ENCODE results near the gene MIDN.

Gene MIDN

DNA sequence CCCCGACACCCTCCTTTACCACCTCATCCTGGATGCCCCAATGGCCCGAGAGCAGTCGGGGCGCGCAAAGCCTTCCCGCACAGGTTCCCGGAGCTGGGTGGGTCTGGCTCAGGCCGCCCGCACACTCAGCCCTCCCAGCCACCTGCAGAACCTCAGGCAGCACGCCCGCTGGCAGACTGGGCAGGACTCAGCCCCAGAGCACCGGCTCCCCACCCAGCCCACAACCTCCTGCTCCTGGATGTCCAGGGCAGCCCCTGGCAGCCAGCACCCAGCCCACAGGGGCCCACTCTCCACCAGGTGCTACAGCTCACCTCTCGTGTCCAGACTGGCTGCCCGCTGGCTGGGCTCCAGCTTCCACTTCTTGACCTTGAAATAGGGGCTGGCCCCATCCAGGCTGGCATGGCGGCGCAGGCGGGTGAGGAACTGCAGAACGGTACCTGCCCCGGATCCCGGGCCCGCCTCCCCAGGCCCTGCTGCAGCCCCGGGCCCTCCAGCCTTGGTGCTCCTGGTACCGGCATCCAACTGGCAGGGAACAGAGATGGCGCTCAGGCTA, 15.2 kb upstream of the MIDN start:
- DNase-seq (ENCODE audit: low read depth in 2 of 2), result no peak

DNA sequence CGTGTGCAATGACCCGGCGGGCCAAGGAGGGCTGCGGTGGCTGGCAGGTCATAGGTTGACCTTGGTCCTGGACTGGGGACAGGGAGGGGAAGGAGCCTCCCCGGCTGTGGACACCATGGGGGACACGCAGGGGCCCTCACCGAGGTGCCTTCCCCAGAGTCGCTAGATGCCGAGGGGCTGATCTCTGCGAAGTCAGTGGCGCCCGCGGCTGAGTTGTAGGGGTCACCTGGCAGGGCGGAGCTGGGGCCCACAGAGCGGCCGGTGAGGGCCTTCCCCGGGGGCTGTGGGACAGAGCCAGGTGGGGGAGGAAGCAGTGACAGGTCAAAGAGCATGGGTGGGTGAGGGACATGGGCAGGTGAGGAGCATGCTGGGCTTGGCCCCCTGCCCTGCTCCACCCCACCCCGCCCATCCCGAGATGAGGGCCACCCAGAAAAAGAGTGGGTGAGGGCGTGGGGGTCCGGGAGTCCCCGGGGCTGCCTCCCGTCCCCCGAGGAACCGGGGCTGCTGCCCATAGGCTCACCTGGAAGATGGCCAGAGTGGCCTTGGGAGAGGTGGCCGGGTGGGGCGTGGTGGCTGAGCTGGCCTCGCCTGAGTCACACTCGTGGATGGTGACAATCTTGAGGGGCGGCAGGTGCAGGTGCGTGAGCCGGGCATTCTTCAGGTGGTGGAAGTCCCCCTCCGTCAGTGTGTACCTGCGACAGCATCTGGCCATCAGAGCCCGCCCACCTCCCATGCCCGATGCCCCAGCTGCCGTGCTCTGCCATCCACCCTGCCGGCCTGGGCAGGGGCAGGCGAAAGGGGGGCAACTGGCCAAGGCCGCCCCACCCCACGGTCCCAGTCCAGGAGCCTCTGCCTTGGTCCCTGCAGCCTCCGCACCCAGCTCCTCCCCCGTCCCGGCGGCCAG, 14.1 kb upstream of the MIDN start:
- DNase-seq (ENCODE audit: low read depth in 2 of 2), result no peak

DNA sequence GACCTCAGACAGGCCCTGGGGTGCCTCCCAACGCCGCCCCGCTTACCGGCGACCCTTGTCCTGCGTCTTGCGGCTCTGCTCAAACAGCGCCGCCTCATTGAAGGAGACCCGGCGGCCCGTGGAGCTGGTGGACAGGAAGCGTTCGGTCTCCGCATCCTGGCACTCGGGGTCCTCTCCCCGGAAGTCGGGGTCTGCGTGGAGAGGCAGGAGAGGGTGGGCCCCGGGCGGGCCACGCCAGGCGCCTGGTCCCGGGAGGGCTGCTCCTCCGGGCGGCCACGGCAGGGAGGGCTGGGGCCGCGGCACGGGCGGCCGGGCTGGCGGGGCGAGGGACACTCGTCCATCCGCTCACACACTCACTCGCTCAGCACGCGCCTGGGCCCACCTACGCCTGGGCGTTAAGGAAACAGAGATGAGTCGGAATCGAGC, 13.4 kb upstream of the MIDN start:
- DNase-seq (ENCODE audit: low read depth in 2 of 2), result no peak

DNA sequence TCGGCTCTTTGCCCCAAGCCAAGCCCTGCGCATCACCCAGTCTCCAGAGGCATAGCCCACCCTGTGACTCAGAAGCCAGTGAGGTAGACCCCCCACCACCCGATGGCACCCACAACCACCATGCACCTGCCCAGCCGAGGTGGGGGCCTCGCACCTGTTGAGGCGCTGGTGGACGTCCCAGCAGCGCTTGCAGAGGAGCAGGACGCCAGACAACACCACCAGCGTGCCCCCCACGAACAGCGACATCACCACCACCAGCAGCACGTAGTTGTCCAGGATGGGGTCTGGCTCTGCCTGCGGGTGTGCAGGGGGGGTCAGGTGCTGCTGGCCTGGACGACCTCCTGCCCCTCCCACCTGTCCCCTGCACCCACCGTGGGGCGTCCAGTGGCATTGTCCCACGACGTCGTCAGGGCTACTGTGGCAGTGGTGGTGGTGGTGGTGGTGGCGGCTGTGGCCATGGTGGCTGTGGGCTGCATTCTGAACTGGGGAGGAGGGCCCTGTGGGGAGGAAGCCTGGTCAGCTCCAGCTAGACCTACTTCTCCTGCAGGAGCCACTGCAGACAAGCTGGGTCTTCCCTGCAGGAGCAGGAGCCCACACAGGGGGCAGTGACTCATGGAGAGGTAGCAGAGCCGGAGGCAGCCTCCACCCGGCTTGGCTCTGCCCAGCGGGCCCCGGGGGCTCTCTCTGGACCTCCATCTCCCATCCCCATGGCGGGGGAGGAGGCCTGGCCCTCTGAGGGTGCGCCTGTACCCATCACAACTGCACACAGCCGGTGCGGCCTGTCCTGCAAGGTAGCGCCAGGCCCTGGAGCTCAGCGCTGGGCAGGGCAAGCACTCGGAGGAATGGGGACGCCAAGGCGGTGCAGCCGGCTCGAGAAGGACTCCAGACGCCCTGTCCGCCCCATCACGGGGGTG, 12.5 kb upstream of the MIDN start:
- DNase-seq (ENCODE audit: low read depth in 2 of 2), result no peak

DNA sequence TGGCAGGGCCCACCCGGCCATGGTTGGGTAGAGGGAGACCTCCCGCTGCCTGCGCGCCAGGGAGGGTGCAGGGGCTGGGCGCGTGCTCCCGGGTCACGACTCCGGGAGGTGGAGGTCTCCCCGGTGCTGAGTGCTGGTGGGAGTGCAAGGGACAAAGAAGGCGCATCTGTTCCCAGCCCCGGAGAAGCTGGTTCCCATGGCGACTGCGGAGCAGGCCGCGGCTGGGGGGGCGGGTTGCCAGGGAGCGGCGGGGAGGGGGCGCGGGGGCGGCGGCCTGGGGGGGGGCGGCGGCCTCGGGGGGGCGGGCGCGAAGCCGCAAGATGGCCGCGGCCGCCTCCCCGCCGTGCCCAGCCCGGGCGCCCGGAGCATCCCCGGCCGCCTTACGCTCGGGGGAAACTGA, 11.8 kb upstream of the MIDN start:
- no peak for DNase-seq (ENCODE audit: low read depth in 2 of 2)

DNA sequence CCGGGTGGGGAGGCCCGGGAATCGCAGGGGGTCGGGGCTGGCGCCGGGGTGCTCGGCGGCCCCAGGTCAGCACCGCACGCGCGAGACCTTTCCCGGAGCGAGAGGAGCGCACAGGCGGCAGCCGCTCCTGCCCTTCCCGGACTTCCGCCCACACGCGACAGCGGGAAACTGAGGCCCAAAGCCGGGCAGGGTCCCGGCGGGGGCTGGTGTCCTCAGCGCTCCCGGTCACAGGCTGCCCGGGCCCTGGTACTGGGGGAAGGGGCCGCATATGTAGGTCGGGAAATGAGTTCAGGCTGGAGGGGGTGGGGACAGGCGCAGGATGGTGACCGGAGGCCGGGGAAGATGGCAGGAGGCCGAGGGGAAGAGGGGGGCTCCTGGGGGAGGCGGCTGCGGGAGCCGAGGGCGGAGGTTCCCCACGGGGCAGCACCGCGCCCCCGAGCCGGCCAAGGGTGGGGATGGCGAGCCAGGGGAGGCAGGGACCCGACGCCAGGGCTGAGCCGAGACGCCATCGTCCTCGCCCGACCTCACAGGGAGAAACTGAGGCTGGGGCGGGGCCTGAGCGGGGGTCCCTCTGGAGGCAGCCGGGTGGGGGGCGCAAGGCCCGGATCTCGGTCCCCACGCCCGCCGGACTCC, 11.2 kb upstream of the MIDN start:
- no peak for DNase-seq (ENCODE audit: low read depth in 2 of 2)

DNA sequence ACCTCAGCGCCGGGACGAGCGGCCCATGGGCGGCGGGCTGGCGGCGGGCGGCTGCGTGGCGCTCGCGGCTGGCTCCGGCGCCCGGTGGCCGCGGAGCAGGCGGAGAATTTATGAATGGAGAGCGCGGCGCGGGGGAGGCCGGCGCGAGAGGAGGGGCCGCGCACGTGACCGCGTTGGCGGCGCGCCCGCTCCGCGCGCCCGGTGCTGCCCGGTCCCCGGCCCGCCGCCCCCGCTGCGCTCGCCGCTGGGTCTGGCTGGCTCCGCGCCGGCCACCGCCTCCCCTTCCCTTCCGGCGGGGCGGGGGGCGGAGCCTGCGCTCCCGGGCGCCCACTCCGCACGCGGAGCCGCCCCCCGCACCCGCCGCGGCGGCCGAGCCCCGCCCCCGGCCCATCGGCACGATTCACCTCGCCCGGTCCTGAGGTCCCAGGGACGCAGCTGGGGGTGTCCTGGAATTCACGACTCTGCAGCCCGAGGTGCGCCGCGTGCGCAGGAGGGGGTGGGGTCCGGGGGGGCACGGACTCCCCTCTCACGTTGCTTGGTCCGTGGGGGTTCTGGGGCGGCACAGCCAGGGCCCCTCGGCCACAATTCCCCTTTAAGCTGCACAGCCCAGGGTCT, 10.5 kb upstream of the MIDN start, which contains the start of gene CBARP:
Gene CBARP, minus strand, starts transcription at position 252 of the 615 bp plus-strand sequence. CDS start 1,905 bp downstream, outside the sequence.
- DNase-seq (ENCODE audit: low read depth in 2 of 2), result no peak

DNA sequence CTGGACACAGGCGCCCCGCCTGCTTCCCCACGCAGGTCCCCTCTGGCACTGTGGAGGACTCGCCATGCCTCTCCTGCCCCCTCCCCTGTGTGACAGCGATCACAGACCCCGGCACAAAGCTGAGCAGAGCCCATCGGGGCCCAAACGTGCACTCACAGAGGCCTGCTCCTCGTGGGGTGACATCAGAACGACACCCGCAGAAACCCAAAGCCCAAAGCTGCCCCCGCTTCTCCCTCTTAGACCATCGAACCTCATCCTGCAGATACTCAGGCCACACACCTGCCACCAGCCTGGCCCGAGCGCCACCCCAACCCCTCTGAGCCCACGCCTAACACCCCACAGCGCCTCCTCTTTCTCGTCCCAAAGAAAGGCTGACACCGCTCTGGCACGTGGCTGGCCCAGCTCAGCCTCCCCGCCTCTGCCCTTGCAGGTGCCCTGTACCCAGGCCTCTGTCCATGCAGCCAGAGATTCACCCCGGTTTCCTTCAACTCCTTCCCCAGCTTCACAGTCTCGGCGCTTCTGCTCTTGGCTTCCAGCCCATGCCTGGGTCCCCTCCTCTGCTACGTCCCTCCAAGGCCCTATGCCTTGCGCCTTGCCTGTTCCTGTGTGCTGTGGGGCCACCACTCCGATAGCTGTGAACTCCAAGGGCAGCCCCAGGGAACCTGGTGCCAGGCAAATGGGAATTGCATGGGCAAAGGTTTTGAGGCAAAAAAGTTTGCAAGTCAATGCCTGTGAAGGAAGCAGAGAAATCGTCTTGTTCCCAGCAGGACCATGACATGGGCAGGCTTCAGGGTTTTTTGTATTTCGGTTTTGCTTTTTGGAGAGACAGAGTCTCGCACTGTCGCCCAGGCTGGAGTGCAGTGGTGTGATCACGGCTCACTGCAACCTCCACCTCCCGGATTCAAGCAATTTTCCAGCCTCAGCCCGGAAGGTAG, 9.7 kb upstream of the MIDN start:
- no peak for DNase-seq (ENCODE audit: low read depth in 2 of 2)

DNA sequence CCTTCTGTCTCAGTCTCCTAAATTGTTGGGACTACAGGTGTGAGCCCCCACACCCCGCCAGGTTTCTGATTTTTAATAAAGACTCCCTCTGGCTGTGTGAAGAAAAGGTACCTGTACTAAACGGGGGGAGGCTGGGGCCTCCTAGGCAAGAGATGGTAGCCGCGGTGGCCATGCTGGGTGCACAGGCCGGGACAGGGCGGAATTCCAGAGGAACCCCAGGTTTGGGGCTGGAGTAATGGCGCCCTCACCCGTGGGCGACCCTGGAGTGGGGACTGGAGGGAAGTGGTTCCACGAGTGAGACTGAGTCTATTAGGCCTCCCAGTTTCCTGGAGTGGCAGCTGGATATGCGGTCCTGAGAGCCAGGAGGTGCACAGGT, 9.0 kb upstream of the MIDN start:
- no peak for DNase-seq (ENCODE audit: low read depth in 2 of 2)

DNA sequence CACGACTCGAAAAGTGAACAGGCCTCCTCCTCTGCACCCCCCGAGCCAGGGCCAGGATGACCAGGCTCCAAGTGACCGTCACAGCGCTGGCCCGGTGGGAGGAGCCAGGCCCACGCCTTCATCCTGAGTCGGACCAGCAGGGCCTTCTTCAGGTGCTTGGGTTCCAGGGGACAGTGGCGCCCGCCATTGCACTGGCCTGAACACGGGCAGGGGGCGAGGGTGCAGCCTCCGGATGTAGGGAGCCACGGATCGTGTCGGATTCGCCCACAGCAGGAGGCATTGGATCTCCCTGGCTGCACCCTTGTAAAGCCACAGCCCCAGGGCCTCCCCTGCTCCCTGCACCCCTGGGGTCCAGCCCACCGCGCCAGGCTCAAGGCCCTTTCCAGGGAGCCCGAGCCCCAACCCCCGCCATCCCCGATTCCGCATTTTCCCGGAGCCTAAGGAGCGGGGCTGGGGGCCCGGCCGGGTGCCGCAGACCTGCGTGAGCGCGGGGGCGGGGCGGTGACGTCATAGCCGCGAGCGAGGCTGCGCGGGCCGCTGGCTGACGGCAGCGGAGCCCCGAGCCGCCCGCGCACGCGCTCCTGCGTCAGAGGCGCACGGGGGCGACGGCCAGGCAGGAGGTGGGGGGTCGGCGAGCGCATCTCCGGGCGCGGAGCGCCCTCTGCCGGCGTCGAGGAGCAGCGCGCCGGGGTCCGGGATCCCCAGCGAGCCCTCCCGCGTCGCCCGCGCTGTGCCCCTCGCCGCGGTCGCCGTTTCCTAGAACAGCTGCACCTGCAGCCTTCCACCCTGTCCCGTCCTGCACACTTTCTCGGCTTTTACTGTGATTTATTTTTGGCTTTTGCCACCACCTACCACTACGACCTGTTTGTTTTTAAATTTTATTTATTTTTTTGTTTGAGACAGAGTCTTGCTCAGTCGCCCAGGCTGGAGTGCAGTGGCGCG, 8.3 kb upstream of the MIDN start:
- peak; percentile 82 to 89 for DNase-seq (ENCODE audit: low read depth in 2 of 2)

DNA sequence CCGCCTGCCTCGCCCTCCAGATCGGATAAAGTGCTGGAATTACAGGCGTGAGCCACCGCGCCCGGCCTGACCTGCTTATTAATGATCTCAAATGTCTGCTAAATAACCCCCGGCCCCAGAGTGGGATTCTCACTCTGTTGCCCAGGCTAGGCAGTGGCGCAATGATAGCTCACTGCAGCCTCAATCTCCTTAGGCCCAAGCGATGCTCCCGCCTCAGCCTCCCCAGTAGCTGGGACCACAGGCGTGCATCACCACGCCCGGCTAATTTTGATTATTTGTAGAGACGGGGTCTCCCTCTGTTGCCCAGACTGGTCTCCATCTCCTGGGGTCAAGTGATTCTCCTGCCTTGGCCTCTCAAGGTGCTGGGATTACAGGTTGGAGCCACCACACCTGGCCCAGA, 7.5 kb upstream of the MIDN start:
- DNase-seq (ENCODE audit: low read depth in 2 of 2), result no peak

DNA sequence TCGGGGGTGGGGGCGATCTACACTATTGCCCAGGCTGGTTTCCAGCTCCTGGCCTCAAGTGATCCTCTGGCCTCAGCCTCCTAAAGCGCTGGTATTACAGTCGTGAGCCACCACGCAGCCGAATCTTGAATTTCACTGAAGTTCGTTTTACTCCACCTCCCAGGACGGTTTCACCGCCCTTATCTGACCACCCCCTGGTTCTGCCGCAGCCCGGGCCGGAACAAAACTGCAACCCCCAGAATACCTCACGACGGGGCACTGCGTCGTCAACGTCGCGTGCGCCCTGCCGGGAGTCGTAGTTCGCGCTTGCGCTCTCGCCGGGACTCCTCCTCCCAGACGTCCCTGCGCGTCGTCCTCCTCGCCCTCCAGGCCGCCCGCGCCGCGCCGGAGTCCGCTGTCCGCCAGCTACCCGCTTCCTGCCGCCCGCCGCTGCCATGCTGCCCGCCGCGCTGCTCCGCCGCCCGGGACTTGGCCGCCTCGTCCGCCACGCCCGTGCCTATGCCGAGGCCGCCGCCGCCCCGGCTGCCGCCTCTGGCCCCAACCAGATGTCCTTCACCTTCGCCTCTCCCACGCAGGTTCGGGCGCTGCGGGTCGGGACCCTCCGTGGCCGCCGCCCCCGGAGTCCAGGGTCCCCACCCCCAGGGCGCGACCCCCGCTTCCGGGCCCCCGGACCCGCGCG, 6.8 kb upstream of the MIDN start, which contains the start of gene ATP5F1D:
Gene ATP5F1D, plus strand, starts transcription at position 335 of the 679 bp plus-strand sequence. Its CDS starts 100 bp downstream, at position 435.
- DNase-seq (ENCODE audit: low read depth in 2 of 2), result peak; percentile 84 to 91

DNA sequence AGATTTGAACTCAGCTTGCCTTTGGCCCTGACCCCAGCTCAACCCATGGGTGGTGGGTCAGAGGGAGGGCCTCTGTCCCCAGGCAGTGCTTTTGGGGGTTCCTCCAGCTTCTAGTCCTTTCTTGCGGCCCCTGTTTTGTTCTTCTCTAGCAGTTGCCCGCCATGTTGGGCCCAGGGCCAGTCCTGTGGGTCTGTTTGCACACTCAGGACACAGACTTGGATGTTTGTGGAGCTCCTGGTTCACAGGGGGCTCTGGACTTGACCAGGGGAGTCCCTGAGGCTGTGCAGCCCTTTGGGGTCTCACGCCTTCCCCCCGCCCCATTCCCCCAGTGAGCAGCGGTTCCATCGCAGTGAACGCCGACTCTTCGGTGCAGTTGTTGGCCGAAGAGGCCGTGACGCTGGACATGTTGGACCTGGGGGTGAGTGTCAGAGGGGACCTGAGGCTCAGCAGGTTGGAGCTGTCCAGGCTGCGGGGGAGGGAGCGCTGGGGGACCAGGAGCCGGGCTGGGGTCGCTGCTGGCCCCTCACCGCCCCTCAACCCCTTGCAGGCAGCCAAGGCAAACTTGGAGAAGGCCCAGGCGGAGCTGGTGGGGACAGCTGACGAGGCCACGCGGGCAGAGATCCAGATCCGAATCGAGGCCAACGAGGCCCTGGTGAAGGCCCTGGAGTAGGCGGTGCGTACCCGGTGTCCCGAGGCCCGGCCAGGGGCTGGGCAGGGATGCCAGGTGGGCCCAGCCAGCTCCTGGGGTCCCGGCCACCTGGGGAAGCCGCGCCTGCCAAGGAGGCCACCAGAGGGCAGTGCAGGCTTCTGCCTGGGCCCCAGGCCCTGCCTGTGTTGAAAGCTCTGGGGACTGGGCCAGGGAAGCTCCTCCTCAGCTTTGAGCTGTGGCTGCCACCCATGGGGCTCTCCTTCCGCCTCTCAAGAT, 4.4 kb upstream of the MIDN start:
- DNase-seq (ENCODE audit: low read depth in 2 of 2), result peak; percentile 76 to 83

DNA sequence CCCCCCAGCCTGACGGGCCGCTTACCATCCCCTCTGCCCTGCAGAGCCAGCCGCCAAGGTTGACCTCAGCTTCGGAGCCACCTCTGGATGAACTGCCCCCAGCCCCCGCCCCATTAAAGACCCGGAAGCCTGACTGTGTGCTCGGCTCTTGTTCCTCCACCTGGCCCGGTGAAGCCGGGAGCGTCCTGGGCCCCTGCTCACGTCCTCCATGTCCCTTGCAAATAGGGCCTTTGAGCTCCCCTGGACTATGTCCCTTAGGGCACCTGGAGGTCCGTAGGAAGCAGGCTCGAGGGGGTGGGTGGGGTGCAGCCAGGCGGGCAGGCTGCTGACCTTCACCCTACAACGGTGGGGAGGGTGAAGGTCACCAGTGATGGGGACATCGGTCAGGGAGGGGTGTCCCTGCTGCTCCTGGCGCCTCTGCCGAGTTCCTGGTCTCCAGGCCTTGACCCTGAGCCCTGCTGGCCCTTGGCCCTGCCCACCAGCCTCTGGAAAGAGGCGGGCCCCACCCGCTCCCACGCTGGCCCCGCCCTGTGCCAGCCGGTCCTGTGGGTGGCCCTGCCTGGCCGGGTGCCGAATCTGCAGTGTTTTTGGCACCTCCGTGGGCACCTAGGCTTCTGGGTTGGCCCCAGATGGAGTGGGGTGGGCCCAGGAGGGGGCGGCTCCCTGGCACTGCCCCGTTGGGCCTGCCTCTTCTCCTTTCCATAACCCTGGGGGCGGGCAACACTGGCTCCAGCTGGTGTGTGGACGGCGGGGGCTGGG, 3.5 kb upstream of the MIDN start:
- DNase-seq (ENCODE audit: low read depth in 2 of 2), result no peak

DNA sequence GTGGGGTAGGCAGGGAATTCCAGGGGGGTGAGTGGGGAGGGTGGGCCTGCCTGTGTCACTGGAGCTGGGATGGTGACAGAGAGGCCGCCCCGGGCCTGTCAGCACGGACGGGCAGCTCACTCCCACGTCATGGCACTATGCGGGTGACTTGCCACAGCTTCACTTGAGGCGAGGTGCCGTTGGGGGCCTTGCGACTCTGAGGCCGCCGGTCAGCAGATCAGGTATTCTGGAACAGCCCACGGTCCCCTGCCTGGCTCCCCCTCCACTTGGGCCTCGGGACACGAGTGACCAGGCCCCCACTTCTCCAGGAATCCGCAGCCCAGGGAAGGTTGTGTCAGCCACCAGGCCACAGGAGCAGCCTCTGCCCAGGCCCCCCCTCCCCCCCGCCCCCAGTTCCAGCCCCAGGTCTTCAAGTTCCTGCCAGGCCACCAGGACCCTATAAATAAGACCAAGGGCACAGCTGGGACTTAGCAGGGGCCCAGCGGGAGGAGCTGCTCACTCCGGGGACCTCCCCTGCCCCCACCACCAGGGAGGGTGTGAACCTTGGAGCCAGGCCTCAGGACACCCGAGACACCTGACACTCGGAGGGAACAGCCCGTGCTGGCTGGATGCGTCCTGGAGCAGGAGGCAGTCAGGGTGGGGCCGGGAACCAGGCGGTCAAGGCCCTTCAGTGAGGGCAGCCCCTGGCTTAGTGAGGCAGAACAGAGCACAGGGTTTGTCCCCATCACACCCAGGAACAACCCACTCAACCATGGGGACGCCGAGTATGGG, 2.7 kb upstream of the MIDN start:
- DNase-seq (ENCODE audit: low read depth in 2 of 2), result no peak

Measured in stimulated activated CD8-positive, alpha-beta memory T cell treated with anti-CD3 and anti-CD28 coated beads, Interleukin-7, amount 100 ng/mL, for 1 hour (primary cell).